ENCODE data around the gene SPATA45. TPM values are rescaled to one million over a fixed set of nuclear protein-coding genes. Genes with fewer than 3 reads are reported as not detected.
"Not testable (repeated sequence)": the region's sequence is repeated elsewhere in the genome, so short reads cannot be mapped to it uniquely, and the experiment has no call there.

SPATA45 gene
- total RNA-seq, 1 donor from 2014 or later = not detected

DNA sequence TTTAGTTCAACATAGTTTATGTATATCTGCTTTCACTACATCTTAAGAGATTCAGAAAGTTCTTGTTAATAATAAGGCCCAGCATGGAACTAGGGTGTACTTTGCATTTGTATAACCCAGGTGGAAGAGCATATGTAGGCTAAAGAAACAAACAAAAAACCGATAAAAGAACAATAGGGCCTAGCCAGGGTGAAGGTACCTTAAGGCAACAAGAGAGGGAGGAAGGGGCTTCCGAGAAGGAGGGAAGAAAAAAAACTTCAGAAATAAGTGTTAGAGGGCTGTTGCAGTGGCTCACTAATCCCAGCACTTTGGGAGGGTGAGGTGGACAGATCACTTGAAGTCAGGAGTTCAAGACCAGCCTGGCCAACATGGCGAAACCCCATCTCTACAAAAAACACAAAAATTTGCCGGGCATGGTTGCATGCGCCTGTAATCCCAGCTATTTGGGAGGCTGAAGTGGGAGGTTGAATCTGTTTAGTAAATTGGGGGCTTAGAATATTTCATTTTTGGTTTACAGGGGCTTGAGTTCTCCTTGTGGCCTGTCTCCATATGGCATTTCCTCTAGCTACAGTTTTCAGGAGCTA lies 4.7 kb upstream of the SPATA45 start:
- peaks cover 2% of the 10 kb centered on the region for H3K36me3 Mint-ChIP-seq (ENCODE audit: unreplicated experiment)
- no peak for DNase-seq (ENCODE audit: extremely low spot score, unreplicated experiment)
- no peaks in the 10 kb centered on the region for H3K27me3 Mint-ChIP-seq (ENCODE audit: unreplicated experiment)
- no peaks in the 10 kb centered on the region for H3K4me1 Mint-ChIP-seq (ENCODE audit: unreplicated experiment)
- TF ChIP-seq, protein P1, sequence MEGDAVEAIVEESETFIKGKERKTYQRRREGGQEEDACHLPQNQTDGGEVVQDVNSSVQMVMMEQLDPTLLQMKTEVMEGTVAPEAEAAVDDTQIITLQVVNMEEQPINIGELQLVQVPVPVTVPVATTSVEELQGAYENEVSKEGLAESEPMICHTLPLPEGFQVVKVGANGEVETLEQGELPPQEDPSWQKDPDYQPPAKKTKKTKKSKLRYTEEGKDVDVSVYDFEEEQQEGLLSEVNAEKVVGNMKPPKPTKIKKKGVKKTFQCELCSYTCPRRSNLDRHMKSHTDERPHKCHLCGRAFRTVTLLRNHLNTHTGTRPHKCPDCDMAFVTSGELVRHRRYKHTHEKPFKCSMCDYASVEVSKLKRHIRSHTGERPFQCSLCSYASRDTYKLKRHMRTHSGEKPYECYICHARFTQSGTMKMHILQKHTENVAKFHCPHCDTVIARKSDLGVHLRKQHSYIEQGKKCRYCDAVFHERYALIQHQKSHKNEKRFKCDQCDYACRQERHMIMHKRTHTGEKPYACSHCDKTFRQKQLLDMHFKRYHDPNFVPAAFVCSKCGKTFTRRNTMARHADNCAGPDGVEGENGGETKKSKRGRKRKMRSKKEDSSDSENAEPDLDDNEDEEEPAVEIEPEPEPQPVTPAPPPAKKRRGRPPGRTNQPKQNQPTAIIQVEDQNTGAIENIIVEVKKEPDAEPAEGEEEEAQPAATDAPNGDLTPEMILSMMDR (IDR thresholded peaks at IDR 0.05) = no peak
- H3K27ac Mint-ChIP-seq (ENCODE audit: unreplicated experiment) = no peak overlapping the region
- H3K4me3 Mint-ChIP-seq (ENCODE audit: unreplicated experiment) = no peak overlapping the region
- no peaks in the 10 kb centered on the region for H3K9me3 Mint-ChIP-seq (ENCODE audit: unreplicated experiment)

DNA sequence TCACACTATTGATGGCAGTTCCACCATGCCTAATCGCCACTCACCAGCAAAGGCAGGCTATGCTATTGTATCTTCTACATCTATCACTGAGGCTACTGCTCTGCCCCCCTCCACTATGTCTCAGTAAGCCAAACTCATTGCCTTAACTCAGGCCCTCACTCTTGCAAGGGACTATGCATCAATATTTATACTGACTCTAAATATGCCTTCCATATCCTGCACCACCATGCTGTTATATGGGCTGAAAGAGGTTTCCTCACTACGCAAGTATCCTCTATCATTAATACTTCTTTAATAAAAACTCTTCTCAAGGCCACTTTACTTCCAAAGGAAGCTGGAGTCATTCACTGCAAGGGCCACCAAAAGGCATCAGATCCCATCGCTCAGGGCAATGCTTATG lies 2.9 kb downstream of the SPATA45 start:
- not testable (repeated sequence) for H3K36me3 Mint-ChIP-seq (ENCODE audit: unreplicated experiment); H3K27ac Mint-ChIP-seq (ENCODE audit: unreplicated experiment); H3K27me3 Mint-ChIP-seq (ENCODE audit: unreplicated experiment); H3K9me3 Mint-ChIP-seq (ENCODE audit: unreplicated experiment); H3K4me3 Mint-ChIP-seq (ENCODE audit: unreplicated experiment); DNase-seq (ENCODE audit: extremely low spot score, unreplicated experiment); H3K4me1 Mint-ChIP-seq (ENCODE audit: unreplicated experiment)

DNA sequence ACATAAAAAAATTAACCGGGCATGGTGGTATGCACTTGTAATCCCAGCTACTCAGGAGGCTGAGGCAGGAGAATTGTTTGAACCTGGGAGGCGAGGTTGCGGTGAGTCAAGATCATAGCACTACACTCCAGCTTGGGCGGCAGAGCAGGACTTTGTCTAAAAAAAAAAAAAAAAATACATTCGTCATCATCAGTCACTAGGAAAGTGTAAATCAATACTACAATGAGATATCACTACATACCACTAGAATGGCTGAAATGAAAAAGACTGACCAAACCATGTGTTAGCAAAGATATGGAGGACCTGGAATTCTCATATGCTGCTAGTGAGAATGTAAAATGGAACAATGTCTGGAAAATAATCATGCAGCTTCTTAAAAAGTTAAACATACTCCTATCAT lies 9.3 kb downstream of the SPATA45 start:
- no peaks in the 10 kb centered on the region for H3K9me3 Mint-ChIP-seq (ENCODE audit: unreplicated experiment)
- no peak overlapping the region for H3K4me3 Mint-ChIP-seq (ENCODE audit: unreplicated experiment)
- no peaks in the 10 kb centered on the region for H3K27me3 Mint-ChIP-seq (ENCODE audit: unreplicated experiment)
- TF ChIP-seq, protein P1 (IDR thresholded peaks at IDR 0.05) = no peak
- no peak for DNase-seq (ENCODE audit: extremely low spot score, unreplicated experiment)
- no peaks in the 10 kb centered on the region for H3K4me1 Mint-ChIP-seq (ENCODE audit: unreplicated experiment)
- H3K36me3 Mint-ChIP-seq (ENCODE audit: unreplicated experiment) = no peaks in the 10 kb centered on the region
- no peak overlapping the region for H3K27ac Mint-ChIP-seq (ENCODE audit: unreplicated experiment)

DNA sequence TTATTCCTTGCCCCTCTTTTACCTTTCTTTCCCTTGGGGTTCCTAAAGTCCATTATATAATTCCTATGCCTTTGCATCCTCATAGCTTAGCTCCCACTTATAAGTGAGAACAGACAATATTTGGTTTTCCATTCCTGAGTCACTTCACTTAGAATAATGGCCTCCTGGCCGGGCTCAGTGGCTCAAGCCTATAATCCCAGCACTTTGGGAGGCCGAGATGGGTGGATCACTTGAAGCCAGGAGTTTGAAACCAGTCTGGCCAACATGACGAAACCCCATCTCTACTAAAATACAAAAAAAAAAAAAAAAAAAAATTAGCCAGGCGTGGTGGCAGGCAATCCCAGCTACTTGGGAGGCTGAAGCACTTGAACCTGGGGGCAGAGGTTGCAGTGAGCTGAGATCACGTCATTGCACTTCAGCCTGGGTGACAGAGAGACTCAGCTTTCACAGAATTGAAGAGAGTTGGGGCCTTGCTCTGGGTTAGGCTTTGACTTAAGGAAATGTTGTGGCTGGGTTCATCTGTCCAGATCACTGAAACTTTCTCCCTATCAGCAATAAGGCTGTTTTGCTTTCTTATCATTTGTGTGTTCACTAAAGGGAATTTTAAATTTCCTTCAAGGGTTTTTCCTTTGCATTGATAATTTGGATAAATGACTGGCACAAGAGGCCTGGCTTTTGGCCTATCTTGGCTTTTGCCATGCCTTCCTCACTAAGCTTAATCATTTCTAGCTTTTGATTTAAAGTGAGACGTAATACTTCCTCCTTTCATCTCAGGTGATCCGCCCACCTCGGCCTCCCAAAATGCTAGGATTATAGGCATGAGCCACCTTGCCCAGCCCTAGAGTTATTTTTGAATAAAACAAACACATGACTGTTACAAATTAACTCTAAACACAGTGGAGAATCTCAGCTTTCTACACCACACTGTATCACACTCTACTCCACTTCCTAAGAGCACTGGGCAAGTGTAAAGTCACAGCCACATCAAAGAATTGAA lies 13.9 kb downstream of the SPATA45 start:
- not testable (repeated sequence) for H3K9me3 Mint-ChIP-seq (ENCODE audit: unreplicated experiment); DNase-seq (ENCODE audit: extremely low spot score, unreplicated experiment); H3K36me3 Mint-ChIP-seq (ENCODE audit: unreplicated experiment); H3K27me3 Mint-ChIP-seq (ENCODE audit: unreplicated experiment); H3K4me3 Mint-ChIP-seq (ENCODE audit: unreplicated experiment); H3K4me1 Mint-ChIP-seq (ENCODE audit: unreplicated experiment); H3K27ac Mint-ChIP-seq (ENCODE audit: unreplicated experiment)

DNA sequence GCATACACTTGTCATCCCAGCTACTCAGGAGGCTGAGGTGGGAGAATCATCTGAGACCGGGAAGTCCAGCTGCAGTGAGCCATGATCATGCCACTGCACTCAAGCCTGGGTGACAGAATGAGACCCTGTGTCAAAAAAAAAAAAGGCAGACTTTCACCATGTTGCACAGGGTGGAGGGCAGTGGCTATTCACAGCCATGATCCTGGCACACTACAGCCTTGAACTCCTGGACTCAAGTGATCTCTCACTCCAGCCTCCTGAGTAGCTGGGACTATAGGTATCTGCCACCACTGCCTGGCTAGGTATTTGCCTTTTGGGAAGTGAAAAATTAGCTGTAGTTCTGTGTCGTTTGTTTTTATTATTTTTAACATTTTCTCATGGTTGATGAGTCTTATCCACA lies 19.1 kb downstream of the SPATA45 start:
- Mint-ChIP-seq H3K9me3 (ENCODE audit: unreplicated experiment) (peaks cover 12% of the 10 kb centered on the region), H3K4me1 (ENCODE audit: unreplicated experiment) (no peaks in the 10 kb centered on the region), H3K27ac (ENCODE audit: unreplicated experiment) (no peak overlapping the region), H3K27me3 (ENCODE audit: unreplicated experiment) (peaks cover 3% of the 10 kb centered on the region), H3K4me3 (ENCODE audit: unreplicated experiment) (no peak overlapping the region), H3K36me3 (ENCODE audit: unreplicated experiment) (peaks cover 4% of the 10 kb centered on the region)
- TF ChIP-seq, protein P1 (IDR thresholded peaks at IDR 0.05) = no peak
- DNase-seq (ENCODE audit: extremely low spot score, unreplicated experiment) = no peak

DNA sequence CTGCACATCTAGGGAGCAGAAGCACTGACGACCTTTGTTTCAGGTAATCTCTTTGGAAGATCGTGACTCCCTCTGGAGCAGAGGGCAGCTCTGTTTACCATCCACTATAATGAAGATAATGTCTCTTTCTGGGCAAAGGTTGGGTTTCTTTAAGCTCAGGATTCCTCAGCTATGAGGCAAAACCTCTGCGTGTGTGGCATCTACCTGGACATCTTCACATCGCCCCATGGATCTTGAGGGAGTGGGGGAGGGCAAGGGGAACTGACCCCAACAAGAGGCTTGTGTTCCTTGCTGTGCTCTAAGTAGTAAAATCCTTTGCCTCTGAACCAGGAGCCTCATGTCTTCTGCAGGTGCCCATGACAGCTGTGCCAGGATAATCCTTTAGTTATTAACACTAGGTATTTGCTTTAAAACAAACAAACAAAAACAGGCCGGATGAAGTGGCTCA lies 19.6 kb downstream of the SPATA45 start:
- H3K36me3 Mint-ChIP-seq (ENCODE audit: unreplicated experiment) = peaks cover 4% of the 10 kb centered on the region
- peaks cover 12% of the 10 kb centered on the region for H3K9me3 Mint-ChIP-seq (ENCODE audit: unreplicated experiment)
- H3K4me3 Mint-ChIP-seq (ENCODE audit: unreplicated experiment) = no peak overlapping the region
- TF ChIP-seq, protein P1 (IDR thresholded peaks at IDR 0.05) = no peak
- H3K4me1 Mint-ChIP-seq (ENCODE audit: unreplicated experiment) = no peaks in the 10 kb centered on the region
- H3K27me3 Mint-ChIP-seq (ENCODE audit: unreplicated experiment) = peaks cover 3% of the 10 kb centered on the region
- H3K27ac Mint-ChIP-seq (ENCODE audit: unreplicated experiment) = no peak overlapping the region
- DNase-seq (ENCODE audit: extremely low spot score, unreplicated experiment) = no peak
